ENCODE results near the gene EFNA5.

DNA sequence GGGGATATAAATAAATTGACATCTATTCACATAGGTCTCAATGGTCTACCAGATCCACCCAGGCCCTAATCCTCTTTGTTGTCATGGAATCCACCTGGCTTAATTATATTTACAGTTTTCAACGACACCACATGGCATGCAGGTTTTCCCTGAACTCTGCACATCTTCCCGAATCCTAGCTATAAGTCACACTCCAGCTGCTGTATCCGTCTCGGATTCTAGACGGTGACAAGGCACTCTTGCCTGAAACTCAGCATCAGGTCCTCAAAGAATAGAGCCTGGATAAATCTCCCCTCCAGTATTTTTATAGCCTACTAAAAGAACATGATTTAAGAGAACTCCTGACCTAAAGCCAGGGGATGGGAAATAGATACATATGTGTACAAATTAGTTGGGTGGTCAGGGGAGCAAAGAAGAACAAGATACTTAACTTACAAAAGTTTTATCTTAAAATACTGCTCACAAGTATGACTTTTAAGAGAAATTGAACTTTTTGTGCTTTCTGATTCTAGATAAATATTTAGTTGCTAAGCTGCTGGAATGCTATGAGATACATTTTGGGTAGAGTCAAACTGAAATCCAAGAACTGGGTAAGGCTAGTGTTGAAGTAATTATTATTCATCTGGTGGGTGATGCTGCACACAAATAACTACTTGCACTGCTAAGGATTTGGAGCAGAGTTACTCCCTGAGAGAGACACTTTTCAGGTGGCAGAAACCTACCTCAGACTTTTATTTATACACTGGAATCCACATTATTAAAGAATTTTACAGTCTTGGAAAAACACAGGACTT lies 187.3 kb downstream of the EFNA5 start:
- TF ChIP-seq POLR2AphosphoS5 (IDR thresholded peaks at IDR 0.05; ENCODE audit: low read depth, low read length) = no peak
- no peak for TF ChIP-seq TAF1 (IDR thresholded peaks at IDR 0.05; ENCODE audit: borderline replicate concordance, low read depth, low read length)
- no peak for TF ChIP-seq RAD21 (IDR thresholded peaks at IDR 0.05; ENCODE audit: low read length)
- no peak for TF ChIP-seq EP300 (IDR thresholded peaks at IDR 0.05; ENCODE audit: borderline replicate concordance in 1 of 2, low read depth in 1 of 2, low read length in 1 of 2)
- TF ChIP-seq RXRA (IDR thresholded peaks at IDR 0.05; ENCODE audit: borderline replicate concordance, low read depth) = no peak
- TF ChIP-seq, protein P1, sequence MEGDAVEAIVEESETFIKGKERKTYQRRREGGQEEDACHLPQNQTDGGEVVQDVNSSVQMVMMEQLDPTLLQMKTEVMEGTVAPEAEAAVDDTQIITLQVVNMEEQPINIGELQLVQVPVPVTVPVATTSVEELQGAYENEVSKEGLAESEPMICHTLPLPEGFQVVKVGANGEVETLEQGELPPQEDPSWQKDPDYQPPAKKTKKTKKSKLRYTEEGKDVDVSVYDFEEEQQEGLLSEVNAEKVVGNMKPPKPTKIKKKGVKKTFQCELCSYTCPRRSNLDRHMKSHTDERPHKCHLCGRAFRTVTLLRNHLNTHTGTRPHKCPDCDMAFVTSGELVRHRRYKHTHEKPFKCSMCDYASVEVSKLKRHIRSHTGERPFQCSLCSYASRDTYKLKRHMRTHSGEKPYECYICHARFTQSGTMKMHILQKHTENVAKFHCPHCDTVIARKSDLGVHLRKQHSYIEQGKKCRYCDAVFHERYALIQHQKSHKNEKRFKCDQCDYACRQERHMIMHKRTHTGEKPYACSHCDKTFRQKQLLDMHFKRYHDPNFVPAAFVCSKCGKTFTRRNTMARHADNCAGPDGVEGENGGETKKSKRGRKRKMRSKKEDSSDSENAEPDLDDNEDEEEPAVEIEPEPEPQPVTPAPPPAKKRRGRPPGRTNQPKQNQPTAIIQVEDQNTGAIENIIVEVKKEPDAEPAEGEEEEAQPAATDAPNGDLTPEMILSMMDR (IDR thresholded peaks at IDR 0.05) = no peak
- no peak for TF ChIP-seq SIN3A (IDR thresholded peaks at IDR 0.05; ENCODE audit: borderline replicate concordance, low read depth, low read length)
- TF ChIP-seq FOXM1 (IDR thresholded peaks at IDR 0.05; ENCODE audit: low read depth) = no peak
- TF ChIP-seq, protein P2, sequence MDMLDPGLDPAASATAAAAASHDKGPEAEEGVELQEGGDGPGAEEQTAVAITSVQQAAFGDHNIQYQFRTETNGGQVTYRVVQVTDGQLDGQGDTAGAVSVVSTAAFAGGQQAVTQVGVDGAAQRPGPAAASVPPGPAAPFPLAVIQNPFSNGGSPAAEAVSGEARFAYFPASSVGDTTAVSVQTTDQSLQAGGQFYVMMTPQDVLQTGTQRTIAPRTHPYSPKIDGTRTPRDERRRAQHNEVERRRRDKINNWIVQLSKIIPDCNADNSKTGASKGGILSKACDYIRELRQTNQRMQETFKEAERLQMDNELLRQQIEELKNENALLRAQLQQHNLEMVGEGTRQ (IDR thresholded peaks at IDR 0.05; ENCODE audit: borderline replicate concordance, low read depth, low read length) = no peak
- TF ChIP-seq, protein P3, sequence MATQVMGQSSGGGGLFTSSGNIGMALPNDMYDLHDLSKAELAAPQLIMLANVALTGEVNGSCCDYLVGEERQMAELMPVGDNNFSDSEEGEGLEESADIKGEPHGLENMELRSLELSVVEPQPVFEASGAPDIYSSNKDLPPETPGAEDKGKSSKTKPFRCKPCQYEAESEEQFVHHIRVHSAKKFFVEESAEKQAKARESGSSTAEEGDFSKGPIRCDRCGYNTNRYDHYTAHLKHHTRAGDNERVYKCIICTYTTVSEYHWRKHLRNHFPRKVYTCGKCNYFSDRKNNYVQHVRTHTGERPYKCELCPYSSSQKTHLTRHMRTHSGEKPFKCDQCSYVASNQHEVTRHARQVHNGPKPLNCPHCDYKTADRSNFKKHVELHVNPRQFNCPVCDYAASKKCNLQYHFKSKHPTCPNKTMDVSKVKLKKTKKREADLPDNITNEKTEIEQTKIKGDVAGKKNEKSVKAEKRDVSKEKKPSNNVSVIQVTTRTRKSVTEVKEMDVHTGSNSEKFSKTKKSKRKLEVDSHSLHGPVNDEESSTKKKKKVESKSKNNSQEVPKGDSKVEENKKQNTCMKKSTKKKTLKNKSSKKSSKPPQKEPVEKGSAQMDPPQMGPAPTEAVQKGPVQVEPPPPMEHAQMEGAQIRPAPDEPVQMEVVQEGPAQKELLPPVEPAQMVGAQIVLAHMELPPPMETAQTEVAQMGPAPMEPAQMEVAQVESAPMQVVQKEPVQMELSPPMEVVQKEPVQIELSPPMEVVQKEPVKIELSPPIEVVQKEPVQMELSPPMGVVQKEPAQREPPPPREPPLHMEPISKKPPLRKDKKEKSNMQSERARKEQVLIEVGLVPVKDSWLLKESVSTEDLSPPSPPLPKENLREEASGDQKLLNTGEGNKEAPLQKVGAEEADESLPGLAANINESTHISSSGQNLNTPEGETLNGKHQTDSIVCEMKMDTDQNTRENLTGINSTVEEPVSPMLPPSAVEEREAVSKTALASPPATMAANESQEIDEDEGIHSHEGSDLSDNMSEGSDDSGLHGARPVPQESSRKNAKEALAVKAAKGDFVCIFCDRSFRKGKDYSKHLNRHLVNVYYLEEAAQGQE (IDR thresholded peaks at IDR 0.05; ENCODE audit: low read depth, low read length) = no peak
- no peak for TF ChIP-seq RCOR1 (IDR thresholded peaks at IDR 0.05; ENCODE audit: low read length)
- TF ChIP-seq YY1 (IDR thresholded peaks at IDR 0.05; ENCODE audit: low read depth) = no peak
- no peak for TF ChIP-seq EZH2phosphoT487 (IDR thresholded peaks at IDR 0.05; ENCODE audit: borderline replicate concordance, low read depth)
- TF ChIP-seq TCF12 (IDR thresholded peaks at IDR 0.05) = no peak

All from SK-N-SH (cell line).